A673 (cell line): ENCODE data around the gene MZB1. TPM values are rescaled to one million over a fixed set of nuclear protein-coding genes. Genes with fewer than 3 reads are reported as not detected.

Source experiments
- BruUV-seq: library from RNA; stranded (reverse); fragments of 400-500 nt; replicated peaks from 2 replicates; lab custom pipeline; 2021; lab: Mats Ljungman, UMichigan
- CTCF ChIA-PET: fragments of 300-600 bp; sonication (Branson Sonifier 250); formaldehyde crosslinking; loops from one replicate; lab custom pipeline; 2022; ENCODE audit warnings: antibody characterized with exemption; lab: Charles Lee
- POLR2A ChIA-PET: fragments of 300-600 bp; sonication (Branson Sonifier 250); formaldehyde crosslinking; loops from one replicate; lab custom pipeline; 2022; ENCODE audit warnings: antibody characterized with exemption; ENCODE audit not compliant: low non-redundant PET; lab: Charles Lee
- DNase-seq: peaks from one replicate; pipeline ENCODE4 v3.0.0-alpha.2; 2015; ENCODE audit warnings: low spot score
- H3K27ac ChIP-seq: fragments of 200-600 bp; sonication (generic); 2 replicates; pipeline ENCODE4 v1.5.1; 2016; ENCODE audit warnings: mixed run types, low read depth, mild to moderate bottlenecking, mixed read lengths, antibody characterized with exemption, low read length; ENCODE audit not compliant: poor library complexity, severe bottlenecking
- H3K27me3 ChIP-seq: fragments of 200-600 bp; sonication (generic); replicated peaks from 2 replicates; pipeline ENCODE4 v1.6.1; 2017; ENCODE audit warnings: mixed run types, low read depth, mild to moderate bottlenecking, mixed read lengths, antibody characterized with exemption, low read length; ENCODE audit not compliant: insufficient read depth, poor library complexity
- H3K36me3 ChIP-seq: fragments of 200-600 bp; sonication (generic); 2 replicates; pipeline ENCODE4 v1.6.1; 2016; ENCODE audit warnings: mixed run types, mild to moderate bottlenecking, mixed read lengths, antibody characterized with exemption, low read length; ENCODE audit not compliant: insufficient read depth, poor library complexity, severe bottlenecking
- H3K4me1 ChIP-seq: fragments of 200-600 bp; sonication (generic); 2 replicates; pipeline ENCODE4 v1.6.1; 2017; ENCODE audit warnings: mixed run types, mild to moderate bottlenecking, mixed read lengths, antibody characterized with exemption, low read length; ENCODE audit not compliant: insufficient read depth, poor library complexity, severe bottlenecking
- H3K4me3 ChIP-seq: fragments of 200-600 bp; sonication (generic); 2 replicates; pipeline ENCODE4 v1.5.1; 2016; ENCODE audit warnings: low read depth, mixed run types, mild to moderate bottlenecking, mixed read lengths, low read length; ENCODE audit not compliant: poor library complexity, severe bottlenecking
- H3K9me3 ChIP-seq: fragments of 200-600 bp; sonication (generic); 2 replicates; pipeline ENCODE4 v1.6.1; 2016; ENCODE audit warnings: mixed run types, low read depth, mild to moderate bottlenecking, mixed read lengths, antibody characterized with exemption, low read length; ENCODE audit not compliant: poor library complexity, severe bottlenecking
- EZH2 ChIP-seq: fragments of 200-600 bp; sonication (generic); IDR thresholded peaks from 2 replicates; pipeline ENCODE4 v1.6.1; 2017; ENCODE audit warnings: borderline replicate concordance, low read depth, mild to moderate bottlenecking, mixed read lengths, antibody characterized with exemption, low read length; ENCODE audit not compliant: poor library complexity, severe bottlenecking
- intact Hi-C: fragments of 100-400 bp; cut with micrococcal nuclease; formaldehyde crosslinking; loops from one replicate; pipeline ENCODE4 v1.10.0; 2022; ENCODE audit not compliant: unreplicated experiment
- total RNA-seq: library from RNA; stranded (reverse); gene quantifications from 2 replicates; pipeline ENCODE4 v1.2.3, GENCODE V29; 2021
- TF ChIP-seq, protein P1 (sequence below): fragments of 300-800, 200-600 bp; sonication (generic); conservative IDR thresholded peaks from 2 replicates; pipeline ENCODE4 v1.5.1; 2017; ENCODE audit warnings: low read depth, mild to moderate bottlenecking, antibody characterized with exemption, low read length, moderate library complexity, mixed read lengths

MZB1 gene
- total RNA-seq, 1 experiment from 2014 or later: not detected

DNA sequence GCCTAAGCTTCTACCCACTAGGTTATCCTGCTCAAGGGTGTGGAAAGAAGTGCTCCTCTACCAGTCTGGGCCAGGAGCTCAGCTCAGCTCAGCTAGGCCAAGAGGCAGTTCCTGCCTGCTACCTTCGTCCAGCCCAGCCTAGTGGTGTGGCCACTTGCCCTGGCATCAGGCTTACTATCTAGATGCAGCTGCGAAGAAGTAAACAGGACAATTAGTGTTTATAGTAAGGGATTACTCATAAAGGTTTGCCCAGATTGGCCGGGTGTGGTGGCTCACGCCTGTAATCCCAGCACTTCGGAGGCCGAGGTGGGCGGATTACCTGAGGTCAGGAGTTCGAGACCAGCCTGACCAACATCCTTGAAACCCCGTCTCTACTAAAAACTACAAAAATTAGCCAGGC is 26.9 kb upstream of the MZB1 start:
- Histone ChIP-seq H3K4me3 (no peak overlapping the region), H3K36me3 (no peaks in the 10 kb centered on the region), H3K4me1 (no peaks in the 10 kb centered on the region), H3K27ac (no peak overlapping the region), H3K9me3 (no peaks in the 10 kb centered on the region), H3K27me3 (no peaks in the 10 kb centered on the region)
- DNase-seq: no peak
- ChIA-PET POLR2A (no interaction called here), CTCF (no interaction called here)
- TF ChIP-seq, protein P1, sequence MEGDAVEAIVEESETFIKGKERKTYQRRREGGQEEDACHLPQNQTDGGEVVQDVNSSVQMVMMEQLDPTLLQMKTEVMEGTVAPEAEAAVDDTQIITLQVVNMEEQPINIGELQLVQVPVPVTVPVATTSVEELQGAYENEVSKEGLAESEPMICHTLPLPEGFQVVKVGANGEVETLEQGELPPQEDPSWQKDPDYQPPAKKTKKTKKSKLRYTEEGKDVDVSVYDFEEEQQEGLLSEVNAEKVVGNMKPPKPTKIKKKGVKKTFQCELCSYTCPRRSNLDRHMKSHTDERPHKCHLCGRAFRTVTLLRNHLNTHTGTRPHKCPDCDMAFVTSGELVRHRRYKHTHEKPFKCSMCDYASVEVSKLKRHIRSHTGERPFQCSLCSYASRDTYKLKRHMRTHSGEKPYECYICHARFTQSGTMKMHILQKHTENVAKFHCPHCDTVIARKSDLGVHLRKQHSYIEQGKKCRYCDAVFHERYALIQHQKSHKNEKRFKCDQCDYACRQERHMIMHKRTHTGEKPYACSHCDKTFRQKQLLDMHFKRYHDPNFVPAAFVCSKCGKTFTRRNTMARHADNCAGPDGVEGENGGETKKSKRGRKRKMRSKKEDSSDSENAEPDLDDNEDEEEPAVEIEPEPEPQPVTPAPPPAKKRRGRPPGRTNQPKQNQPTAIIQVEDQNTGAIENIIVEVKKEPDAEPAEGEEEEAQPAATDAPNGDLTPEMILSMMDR: no peak
- TF ChIP-seq EZH2: no peak
- intact Hi-C loops: no loop called here
- no TSS peak for BruUV-seq

DNA sequence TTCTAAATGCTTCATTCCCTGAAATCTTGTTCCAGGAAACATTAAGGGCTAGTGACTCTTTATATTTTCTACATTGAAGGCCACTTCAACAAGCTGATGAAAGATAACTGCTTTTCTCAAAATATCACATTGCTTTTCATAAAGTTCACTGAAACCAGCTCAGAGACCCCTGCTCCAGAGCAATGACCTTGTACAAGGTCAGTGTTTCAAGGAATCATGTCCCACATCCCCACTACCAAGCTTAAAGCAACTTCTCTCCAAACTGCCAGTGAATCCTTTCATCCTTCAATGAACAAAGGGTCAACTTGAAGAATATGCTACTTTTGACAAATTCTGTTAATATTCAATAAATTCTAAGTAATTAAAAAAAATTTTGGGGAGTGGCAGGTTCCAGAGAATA is 26.2 kb upstream of the MZB1 start:
- Histone ChIP-seq H3K9me3 (no peaks in the 10 kb centered on the region), H3K36me3 (no peaks in the 10 kb centered on the region), H3K4me3 (no peak overlapping the region), H3K27me3 (no peaks in the 10 kb centered on the region), H3K4me1 (no peaks in the 10 kb centered on the region), H3K27ac (no peak overlapping the region)
- POLR2A ChIA-PET: interaction anchor here (0.6 kb wide), 1 partner anchor 890 kb away, joined by 4 read pairs; no protein-coding TSS in a partner anchor
- intact Hi-C loops: no loop called here
- CTCF ChIA-PET: no interaction called here
- DNase-seq: no peak
- no TSS peak for BruUV-seq
- no peak for TF ChIP-seq EZH2
- TF ChIP-seq, protein P1: no peak

DNA sequence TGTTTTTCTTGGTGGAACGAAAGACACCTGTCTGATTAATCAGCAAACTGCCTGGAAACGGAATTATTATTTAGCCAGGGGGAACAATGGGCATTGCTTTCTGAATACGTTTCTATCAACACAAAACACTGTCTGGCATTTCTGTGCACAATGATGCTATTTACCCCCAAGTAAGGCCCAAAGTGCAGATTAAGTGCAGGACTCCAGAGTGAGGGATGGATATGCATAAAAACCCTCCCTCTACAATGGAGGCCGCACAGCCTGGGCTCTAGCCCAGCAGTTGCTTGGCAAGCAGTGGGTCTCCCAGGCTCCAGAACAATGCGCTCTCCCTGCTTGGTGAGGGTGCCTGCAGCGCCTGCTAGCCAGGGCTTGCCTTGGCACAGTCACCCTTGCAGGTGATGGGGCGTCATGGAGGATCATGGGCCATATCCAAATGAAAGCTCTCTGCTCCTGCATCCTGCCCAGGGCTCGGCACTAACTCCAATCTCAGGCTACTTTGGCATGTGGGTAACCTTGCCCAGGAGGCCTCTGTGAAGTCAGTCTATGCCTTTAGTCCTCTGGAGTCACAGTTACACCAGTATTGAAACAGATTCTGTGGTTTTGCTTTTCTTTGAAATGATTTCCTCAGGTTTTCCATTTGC is 25.6 kb upstream of the MZB1 start:
- Histone ChIP-seq H3K36me3 (no peaks in the 10 kb centered on the region), H3K27me3 (no peaks in the 10 kb centered on the region), H3K9me3 (no peaks in the 10 kb centered on the region), H3K27ac (no peak overlapping the region), H3K4me3 (no peak overlapping the region), H3K4me1 (no peaks in the 10 kb centered on the region)
- no peak for DNase-seq
- no peak for TF ChIP-seq EZH2
- TF ChIP-seq, protein P1: no peak
- no TSS peak for BruUV-seq
- CTCF ChIA-PET: no interaction called here
- intact Hi-C loops: no loop called here
- POLR2A ChIA-PET: no interaction called here
